IMR-90 (cell line): ENCODE results near the gene SMC1B. TPM values are rescaled to one million over a fixed set of nuclear protein-coding genes. Genes with fewer than 3 reads are reported as not detected.

ENCODE experiments used
- ATAC-seq: fragments of 200-7000 bp; cut with Tn5 transposase; 2 replicates; pipeline ENCODE4 v1.9.1; 2020; ENCODE audit warnings: low read depth, mild to moderate bottlenecking, moderate library complexity
- BruUV-seq: library from RNA; stranded (reverse); fragments of 400-500 nt; replicated peaks from 2 replicates; lab custom pipeline; 2021; lab: Mats Ljungman, UMichigan
- CTCF ChIA-PET: fragments of 300-600 bp; formaldehyde crosslinking; extraction: SDS; loops from one replicate; lab custom pipeline; 2021; ENCODE audit warnings: antibody characterized with exemption; lab: Yijun Ruan, JAX
- POLR2A ChIA-PET: fragments of 300-600 bp; sonication (Branson Sonifier 250); formaldehyde crosslinking; loops from one replicate; lab custom pipeline; 2022; ENCODE audit warnings: antibody characterized with exemption; ENCODE audit not compliant: unreplicated experiment; lab: Charles Lee
- DNase-seq: peaks from one replicate; pipeline ENCODE4 v3.0.0; 2013
- H2AFZ ChIP-seq: replicated peaks from 2 replicates; pipeline ENCODE3; 2013; ENCODE audit warnings: low read length, mild to moderate bottlenecking; ENCODE audit not compliant: poor library complexity
- H2AK5ac ChIP-seq: 2 replicates; pipeline ENCODE4 v1.6.1; 2013; ENCODE audit warnings: low read depth, low read length, inconsistent platforms
- H2AK9ac ChIP-seq: replicated peaks from 2 replicates; pipeline ENCODE3; 2013; ENCODE audit warnings: mild to moderate bottlenecking, low read depth, low read length, moderate library complexity; ENCODE audit not compliant: poor library complexity
- H2BK120ac ChIP-seq: 2 replicates; pipeline ENCODE4 v1.6.1; 2013; ENCODE audit warnings: low read depth, low read length, inconsistent platforms
- H2BK15ac ChIP-seq: 3 replicates; pipeline ENCODE4 v1.6.1; 2013; ENCODE audit warnings: low read depth, low read length, inconsistent platforms
- H2BK20ac ChIP-seq: 2 replicates; pipeline ENCODE4 v1.6.1; 2013; ENCODE audit warnings: low read depth, mild to moderate bottlenecking, inconsistent platforms, low read length, moderate library complexity
- H2BK5ac ChIP-seq: 2 replicates; pipeline ENCODE4 v1.6.1; 2013; ENCODE audit warnings: mild to moderate bottlenecking, low read depth, low read length, inconsistent platforms; ENCODE audit not compliant: poor library complexity, severe bottlenecking
- H3K14ac ChIP-seq: replicated peaks from 2 replicates; pipeline ENCODE4 v1.6.1; 2013; ENCODE audit warnings: low read depth, low read length, inconsistent platforms
- H3K18ac ChIP-seq: 2 replicates; pipeline ENCODE4 v1.6.1; 2013; ENCODE audit warnings: low read depth, low read length, control low read depth
- H3K23ac ChIP-seq: 2 replicates; pipeline ENCODE4 v1.6.1; 2013; ENCODE audit warnings: low read depth, low read length, inconsistent platforms
- H3K27ac ChIP-seq: 2 replicates; pipeline ENCODE4 v1.5.1; 2013; ENCODE audit warnings: mild to moderate bottlenecking, control low read depth, low read length; ENCODE audit not compliant: insufficient read depth
- H3K27me3 ChIP-seq: 2 replicates; pipeline ENCODE4 v1.6.1; 2013; ENCODE audit warnings: low read length; ENCODE audit not compliant: control insufficient read depth, insufficient read depth
- H3K36me3 ChIP-seq: 2 replicates; pipeline ENCODE4 v1.6.1; 2013; ENCODE audit warnings: low read length, mixed read lengths; ENCODE audit not compliant: control insufficient read depth, insufficient read depth
- H3K4ac ChIP-seq: 2 replicates; pipeline ENCODE4 v1.6.1; 2013; ENCODE audit warnings: low read depth, low read length, inconsistent platforms
- H3K4me1 ChIP-seq: 2 replicates; pipeline ENCODE4 v1.6.1; 2013; ENCODE audit warnings: low read length, mixed read lengths; ENCODE audit not compliant: control insufficient read depth, insufficient read depth
- H3K4me2 ChIP-seq: 2 replicates; pipeline ENCODE4 v1.6.1; 2013; ENCODE audit warnings: low read depth, mild to moderate bottlenecking, control low read depth, low read length, moderate library complexity
- H3K4me3 ChIP-seq: 2 replicates; pipeline ENCODE4 v1.5.1; 2013; ENCODE audit warnings: low read depth, mild to moderate bottlenecking, control low read depth, low read length, moderate library complexity; ENCODE audit not compliant: insufficient read depth
- H3K56ac ChIP-seq: 2 replicates; pipeline ENCODE4 v1.6.1; 2013; ENCODE audit warnings: low read length, inconsistent platforms; ENCODE audit not compliant: insufficient read depth; ENCODE audit errors: extremely low read depth
- H3K79me1 ChIP-seq, 2 experiments: 2 replicates each; pipeline ENCODE4 v1.6.1; 2013; ENCODE audit warnings: low read length in 2 of 2, inconsistent platforms in 1 of 2, low read depth in 1 of 2
- H3K9ac ChIP-seq: 2 replicates; pipeline ENCODE4 v1.6.1; 2013; ENCODE audit warnings: low read depth, low read length, control low read depth
- H3K9me1 ChIP-seq: 2 replicates; pipeline ENCODE4 v1.6.1; 2013; ENCODE audit warnings: low read length, inconsistent platforms; ENCODE audit not compliant: insufficient read depth
- H3K9me3 ChIP-seq: 2 replicates; pipeline ENCODE4 v1.6.1; 2013; ENCODE audit warnings: low read length; ENCODE audit not compliant: control insufficient read depth, insufficient read depth
- H4K20me1 ChIP-seq: 2 replicates; pipeline ENCODE4 v1.6.1; 2013; ENCODE audit warnings: low read length, inconsistent platforms; ENCODE audit not compliant: insufficient read depth
- H4K5ac ChIP-seq: 2 replicates; pipeline ENCODE4 v1.6.1; 2013; ENCODE audit warnings: mild to moderate bottlenecking, low read depth, low read length, control low read depth
- H4K8ac ChIP-seq, 2 experiments: 2 replicates each; pipeline ENCODE4 v1.6.1; 2013; ENCODE audit warnings: low read depth in 2 of 2, low read length in 2 of 2, control low read depth in 1 of 2, inconsistent platforms in 1 of 2
- H4K91ac ChIP-seq: 2 replicates; pipeline ENCODE4 v1.6.1; 2013; ENCODE audit warnings: low read depth, low read length, inconsistent platforms; ENCODE audit not compliant: insufficient read depth
- BHLHE40 ChIP-seq: fragments of 150-350 bp; IDR thresholded peaks from 2 replicates; pipeline ENCODE4 v1.6.1; 2016; ENCODE audit warnings: mild to moderate bottlenecking, low read depth, low read length
- CHD1 ChIP-seq: IDR thresholded peaks from 2 replicates; pipeline ENCODE4 v1.6.1; 2012; ENCODE audit warnings: low read depth, low read length, improper control_type of control experiment
- CTCF ChIP-seq: conservative IDR thresholded peaks from 2 replicates; pipeline ENCODE4 v1.5.1; 2012; ENCODE audit warnings: mild to moderate bottlenecking, low read depth, low read length, improper control_type of control experiment
- ELK1 ChIP-seq: fragments of 150-350 bp; IDR thresholded peaks from 2 replicates; pipeline ENCODE4 v1.6.1; 2016; ENCODE audit warnings: low read depth, mild to moderate bottlenecking, low read length, moderate library complexity, borderline replicate concordance
- FOS ChIP-seq: fragments of 150-350 bp; IDR thresholded peaks from 2 replicates; pipeline ENCODE4 v1.6.1; 2016; ENCODE audit warnings: low read depth, low read length
- MAFK ChIP-seq: IDR thresholded peaks from 2 replicates; pipeline ENCODE4 v1.6.1; 2012; ENCODE audit warnings: low read depth, low read length, improper control_type of control experiment
- MXI1 ChIP-seq: IDR thresholded peaks from 2 replicates; pipeline ENCODE4 v1.6.1; 2012; ENCODE audit warnings: low read depth, mild to moderate bottlenecking, low read length, moderate library complexity, borderline replicate concordance
- RAD21 ChIP-seq: IDR thresholded peaks from 2 replicates; pipeline ENCODE4 v1.6.1; 2012; ENCODE audit warnings: low read length, improper control_type of control experiment
- RFX5 ChIP-seq: IDR thresholded peaks from 2 replicates; pipeline ENCODE4 v1.8.0; 2012; ENCODE audit warnings: low read depth, mild to moderate bottlenecking, low read length, moderate library complexity
- SMC3 ChIP-seq: fragments of 150-350 bp; IDR thresholded peaks from 2 replicates; pipeline ENCODE4 v1.6.1; 2016; ENCODE audit warnings: low read depth, mild to moderate bottlenecking, antibody characterized with exemption, low read length, moderate library complexity
- USF2 ChIP-seq: fragments of 150-350 bp; IDR thresholded peaks from 2 replicates; pipeline ENCODE4 v1.6.1; 2017; ENCODE audit warnings: mild to moderate bottlenecking, antibody characterized with exemption, low read length, low read depth
- whole genome bisulfite sequencing, 2 experiments: methylation state at CpG; one replicate each; pipeline versions ENCODE4 v1.1.5 to v1.1.7; 2013; ENCODE audit warnings: missing lambda C conversion rate in 2 of 2; ENCODE audit not compliant: insufficient read length in 1 of 2; ENCODE audit errors: extremely low coverage in 2 of 2; 5-methylcytosine and 5-hydroxymethylcytosine counted together
- dilution Hi-C: fragments of 300-500 bp; cut with HindIII; formaldehyde crosslinking; loops from one replicate; pipeline ENCODE4 v1.14.3; 2018; ENCODE audit warnings: low sequenced_read_pairs; ENCODE audit not compliant: unreplicated experiment
- in situ Hi-C: fragments of 300-500 bp; cut with MboI; formaldehyde crosslinking; loops from 3 replicates; pipeline ENCODE4 v1.14.3; 2019; ENCODE audit warnings: low sequenced_read_pairs, inconsistent platforms, mixed read lengths
- intact Hi-C: fragments of 100-400 bp; cut with micrococcal nuclease; formaldehyde crosslinking; loops from 2 replicates; pipeline ENCODE4 v1.10.0; 2022
- polyA plus RNA-seq, 3 experiments: library from polyadenylated mRNA; depleted of rRNA; stranded (reverse); fragments of >200 nt; gene quantifications; 2 replicates each; pipeline ENCODE4 v1.2.3, GENCODE V29; 2012; ENCODE audit warnings: low replicate concordance in 1 of 3
- total RNA-seq: library from RNA; depleted of rRNA; stranded (reverse); fragments of >200 nt; gene quantifications from 2 replicates; pipeline ENCODE4 v1.2.3, GENCODE V29; 2012

SMC1B gene
- total and polyA plus RNA-seq, 2 of the 4 experiments (the other 2 are of a cell fraction), result not detected

- H3K23ac ChIP-seq, result 0 out of 2 replicates have a peak overlapping the region, but pooled peaks have one; percentile 19
- dilution Hi-C loops, result no loop called here
Measured at GRCh38 chr22:45314054-45314721, 99.2 kb downstream of the SMC1B start.

More at GRCh38 chr22:45314054-45314721, 99.2 kb downstream of the SMC1B start:
- H3K9me1 ChIP-seq, result 0 out of 2 replicates have a peak, but pooled peaks cover 10% of the 10 kb centered on the region
- peaks cover 19 to 80% of the 10 kb centered on the region in 2 experiments for H3K79me1 ChIP-seq
- no peak overlapping the region for H2BK15ac ChIP-seq
- no peak overlapping the region for H3K4me3 ChIP-seq
- ATAC-seq (no peak), DNase-seq (no peak)
- H2AK5ac ChIP-seq, result peak overlapping the region; percentile 31
- no peak overlapping the region for H3K14ac ChIP-seq
- H3K36me3 ChIP-seq, result no peaks in the 10 kb centered on the region; the same call in 1 of the 2 replicates
- peaks cover 19% of the 10 kb centered on the region; the same call in 1 of the 2 replicates for H4K20me1 ChIP-seq
- peaks cover 21% of the 10 kb centered on the region for H3K4me1 ChIP-seq
- no peak overlapping the region for H2BK20ac ChIP-seq
- H3K27me3 ChIP-seq, result no peaks in the 10 kb centered on the region
- no peak overlapping the region for H2BK120ac ChIP-seq
- no peak overlapping the region for H3K27ac ChIP-seq
- intact Hi-C loops, result no loop called here
- H3K9me3 ChIP-seq, result no peaks in the 10 kb centered on the region
- peak overlapping the region in 1 of 2 experiments; percentile 57; a peak in 1 of 4 replicates for H4K8ac ChIP-seq
- BruUV-seq, result no TSS peak
- no peak overlapping the region for H3K18ac ChIP-seq
- no peak overlapping the region for H2BK5ac ChIP-seq
- H3K56ac ChIP-seq, result no peak overlapping the region
- in situ Hi-C loops, result no loop called here
- TF ChIP-seq RFX5 (no peak), SMC3 (no peak), CTCF (no peak), BHLHE40 (no peak), CHD1 (no peak), MAFK (no peak), ELK1 (no peak), RAD21 (no peak), MXI1 (no peak), USF2 (no peak), FOS (no peak)
- no peak overlapping the region for H4K5ac ChIP-seq
- CTCF ChIA-PET, result no interaction called here
- peak overlapping the region; percentile 43; the same call in 1 of the 2 replicates for H3K4me2 ChIP-seq
- WGBS, 2 experiments, result no CpG with 5 or more reads among the region's 8 CpGs
- no peak overlapping the region for H4K91ac ChIP-seq
- POLR2A ChIA-PET, result no interaction called here
- H2AFZ ChIP-seq, result no peak overlapping the region
- H3K9ac ChIP-seq, result no peak overlapping the region
- H2AK9ac ChIP-seq, result no peak overlapping the region
- H3K4ac ChIP-seq, result 0 out of 2 replicates have a peak overlapping the region, but pooled peaks have one; percentile 16
